GM12801 (cell line): ENCODE results near the gene CHIT1.

Experiments used
- TF ChIP-seq, protein P1 (sequence below): IDR thresholded peaks from one replicate; pipeline ENCODE4 v1.5.1; 2011; ENCODE audit warnings: control low read depth; ENCODE audit not compliant: insufficient read length; ENCODE audit errors: extremely low read depth

Gene CHIT1

DNA sequence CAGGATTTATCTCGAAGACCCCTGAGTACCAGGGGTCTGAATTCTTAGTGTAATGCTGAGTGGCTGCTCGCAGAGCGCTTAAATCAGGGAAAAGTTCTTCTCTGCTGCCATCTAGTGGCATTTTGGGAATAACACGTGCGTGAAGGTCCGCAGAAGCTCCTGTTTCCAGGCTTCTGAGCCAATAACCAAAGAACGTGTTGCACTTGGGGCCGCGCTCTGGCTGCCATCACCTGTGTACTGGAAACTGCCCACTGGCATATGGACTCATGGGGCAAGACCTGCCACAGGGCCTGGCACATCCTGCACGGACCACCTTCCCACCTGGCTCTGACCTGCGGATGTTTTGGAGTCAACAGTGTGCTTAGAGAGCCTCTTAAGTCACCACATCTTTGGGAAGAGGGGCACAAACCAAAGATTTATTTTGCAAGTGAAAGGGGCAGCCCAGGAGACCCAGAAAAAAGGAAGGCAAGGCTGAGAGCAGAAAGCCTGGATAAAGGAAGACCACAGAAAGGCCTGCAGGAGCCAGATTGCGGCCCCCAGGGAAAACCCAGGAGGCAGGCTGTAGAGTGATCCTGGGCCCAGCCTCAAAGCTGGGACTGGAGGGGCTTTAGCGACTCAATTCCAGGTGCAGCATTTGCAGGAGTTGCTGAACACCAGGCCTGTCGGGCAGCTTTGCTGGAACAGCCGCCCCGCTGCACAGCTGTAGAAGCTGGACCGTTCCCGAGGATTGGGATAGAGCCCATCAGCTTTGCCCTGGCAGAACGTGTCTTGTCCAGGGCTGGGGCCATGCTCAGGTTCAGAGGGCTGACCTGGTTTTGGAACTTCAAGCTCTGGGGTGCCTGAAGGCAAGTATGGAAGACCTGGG, 13.0 kb downstream of the CHIT1 start:
- TF ChIP-seq, protein P1, sequence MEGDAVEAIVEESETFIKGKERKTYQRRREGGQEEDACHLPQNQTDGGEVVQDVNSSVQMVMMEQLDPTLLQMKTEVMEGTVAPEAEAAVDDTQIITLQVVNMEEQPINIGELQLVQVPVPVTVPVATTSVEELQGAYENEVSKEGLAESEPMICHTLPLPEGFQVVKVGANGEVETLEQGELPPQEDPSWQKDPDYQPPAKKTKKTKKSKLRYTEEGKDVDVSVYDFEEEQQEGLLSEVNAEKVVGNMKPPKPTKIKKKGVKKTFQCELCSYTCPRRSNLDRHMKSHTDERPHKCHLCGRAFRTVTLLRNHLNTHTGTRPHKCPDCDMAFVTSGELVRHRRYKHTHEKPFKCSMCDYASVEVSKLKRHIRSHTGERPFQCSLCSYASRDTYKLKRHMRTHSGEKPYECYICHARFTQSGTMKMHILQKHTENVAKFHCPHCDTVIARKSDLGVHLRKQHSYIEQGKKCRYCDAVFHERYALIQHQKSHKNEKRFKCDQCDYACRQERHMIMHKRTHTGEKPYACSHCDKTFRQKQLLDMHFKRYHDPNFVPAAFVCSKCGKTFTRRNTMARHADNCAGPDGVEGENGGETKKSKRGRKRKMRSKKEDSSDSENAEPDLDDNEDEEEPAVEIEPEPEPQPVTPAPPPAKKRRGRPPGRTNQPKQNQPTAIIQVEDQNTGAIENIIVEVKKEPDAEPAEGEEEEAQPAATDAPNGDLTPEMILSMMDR = no peak

GRCh38 chr1:203215573-203215972, 13.9 kb downstream of the CHIT1 start:
- TF ChIP-seq, protein P1 = no peak

- TF ChIP-seq, protein P1 = no peak
Measured at GRCh38 chr1:203214871-203215270, 14.6 kb downstream of the CHIT1 start.

- TF ChIP-seq, protein P1 = no peak
Measured at GRCh38 chr1:203213126-203213525, 16.3 kb downstream of the CHIT1 start.

DNA sequence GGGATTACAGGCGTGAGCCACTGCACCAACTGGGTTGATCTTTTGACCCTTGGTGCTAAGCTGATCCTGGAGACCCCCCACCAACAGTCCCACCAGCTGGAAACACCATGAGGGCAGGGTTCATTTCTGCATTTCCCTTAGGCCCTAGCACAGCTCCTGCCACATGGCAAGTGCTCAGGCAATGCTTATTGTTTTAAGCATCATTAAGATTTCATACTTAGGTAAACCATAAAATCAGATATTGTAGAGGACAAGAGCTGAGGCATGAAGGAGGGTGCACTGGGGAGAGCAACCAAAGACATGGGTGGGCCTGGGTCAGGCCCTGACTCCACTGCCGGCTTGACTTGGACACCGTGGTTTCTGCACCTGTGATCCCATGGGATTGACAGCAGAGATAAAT, 17.7 kb downstream of the CHIT1 start:
- TF ChIP-seq, protein P1 = no peak

DNA sequence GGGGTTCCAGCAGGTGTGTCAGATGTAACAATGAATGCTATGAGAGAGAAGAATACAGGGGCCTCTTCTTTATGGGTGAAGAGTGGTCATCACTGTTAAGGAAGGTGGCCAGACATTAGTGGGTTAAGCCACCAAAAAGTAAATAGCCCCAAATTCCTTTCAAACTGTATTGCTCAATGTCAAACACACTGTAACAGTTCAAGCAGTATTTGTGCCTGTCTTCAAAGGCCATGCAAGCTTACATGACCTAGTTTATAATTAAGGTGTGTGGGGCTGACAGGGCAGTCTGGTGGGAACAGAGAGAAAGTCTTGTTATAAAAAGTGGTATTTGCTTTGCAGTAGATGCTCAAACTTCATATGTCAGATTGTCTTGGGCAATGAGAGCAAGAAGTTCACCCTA, 18.5 kb downstream of the CHIT1 start:
- TF ChIP-seq, protein P1 = no peak

DNA sequence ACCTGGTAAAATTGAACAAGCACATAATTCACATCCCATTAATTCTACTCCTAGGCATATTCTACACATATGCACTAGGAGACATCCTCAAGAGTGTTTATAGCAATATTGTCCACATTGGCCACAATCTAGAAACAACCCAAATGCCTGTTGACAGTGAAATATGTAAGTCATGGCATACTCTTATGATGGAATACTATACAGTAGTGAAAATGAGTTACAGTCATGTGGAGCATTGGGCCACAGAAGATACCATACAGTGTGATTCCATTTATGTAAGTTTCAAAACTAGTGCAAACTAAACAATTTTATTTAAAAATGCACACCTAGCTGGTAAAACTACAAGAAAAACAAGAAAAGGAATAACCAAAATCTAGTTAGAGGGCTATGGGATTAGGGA, 19.1 kb downstream of the CHIT1 start:
- TF ChIP-seq, protein P1 = no peak
